Cardiac muscle cell (in vitro differentiated cells and primary cell): ENCODE data around the gene CDO1. TPM values are rescaled to one million over a fixed set of nuclear protein-coding genes. Genes with fewer than 3 reads are reported as not detected.

Experiments
- DNase-seq, 2 donors: peaks; one replicate each; pipeline versions ENCODE4 v3.0.0 to v3.0.0-alpha.2; 2010 to 2017; ENCODE audit warnings: low read depth in 1 of 2, low spot score in 1 of 2
- H3K27ac ChIP-seq: fragments of 200-600 bp; sonication (generic); 2 replicates; pipeline ENCODE4 v1.5.1; 2016
- H3K27me3 ChIP-seq: fragments of 200-600 bp; sonication (generic); 2 replicates; pipeline ENCODE4 v1.6.0; 2016; ENCODE audit warnings: control low read depth
- H3K36me3 ChIP-seq: fragments of 200-600 bp; sonication (generic); 2 replicates; pipeline ENCODE4 v1.5.1; 2016; ENCODE audit warnings: control low read depth
- H3K4me1 ChIP-seq: fragments of 200-600 bp; sonication (generic); 2 replicates; pipeline ENCODE4 v1.8.1; 2017; ENCODE audit warnings: low read depth, mild to moderate bottlenecking, mixed run types
- H3K4me3 ChIP-seq: fragments of 200-600 bp; sonication (generic); 2 replicates; pipeline ENCODE4 v1.5.1; 2016; ENCODE audit warnings: mild to moderate bottlenecking
- H3K9me3 ChIP-seq: fragments of 200-600 bp; sonication (generic); 2 replicates; pipeline ENCODE4 v1.5.1; 2017; ENCODE audit warnings: low read depth, mild to moderate bottlenecking, control low read depth
- polyA plus RNA-seq: library from polyadenylated mRNA; unstranded; fragments of >200 nt; fragmentation: Nextera tagmentation; extraction: Ambion mirVana; gene quantifications from 2 replicates; pipeline ENCODE4 v1.2.1, GENCODE V29; 2016
- total RNA-seq: library from RNA; depleted of rRNA; stranded (reverse); fragments of >200 nt; gene quantifications from 2 replicates; pipeline ENCODE4 v1.2.3, GENCODE V29; 2016
- TF ChIP-seq, protein P1 (sequence below): IDR thresholded peaks from 2 replicates; pipeline ENCODE4 v1.5.1; 2012; ENCODE audit warnings: low read depth, mild to moderate bottlenecking, low read length

Gene CDO1
- total and polyA plus RNA-seq, 2 experiments from 2014 or later, result 16.1 to 19.0 TPM

DNA sequence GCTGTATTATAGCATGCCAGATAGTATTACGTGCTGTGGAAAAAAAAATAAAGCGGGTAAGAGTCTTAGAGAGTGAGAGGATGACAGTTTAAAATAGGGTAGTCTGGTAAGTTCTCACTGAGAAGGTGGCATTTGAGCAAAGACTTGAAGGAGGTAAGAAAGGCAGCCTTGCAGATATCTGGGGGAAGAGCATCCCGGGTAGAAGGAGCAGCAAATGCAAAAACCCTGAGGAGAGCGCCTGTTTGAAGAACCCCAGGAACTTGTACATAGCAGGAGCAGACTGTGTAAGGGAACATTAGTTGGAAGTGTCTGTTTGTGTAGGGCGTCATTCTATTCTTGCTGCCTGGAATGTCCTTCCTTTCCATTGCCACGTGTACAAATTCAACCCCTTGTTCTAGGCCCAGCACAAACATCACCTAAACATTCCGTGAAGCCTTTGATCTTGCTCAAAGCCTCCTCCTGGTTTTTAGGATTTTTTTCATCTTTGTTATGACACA is 27.9 kb upstream of the CDO1 start:
- Histone ChIP-seq H3K27ac (no peak overlapping the region), H3K9me3 (no peaks in the 10 kb centered on the region), H3K36me3 (no peaks in the 10 kb centered on the region), H3K4me1 (peaks cover 11% of the 10 kb centered on the region), H3K4me3 (no peak overlapping the region), H3K27me3 (no peaks in the 10 kb centered on the region)
- no peak for DNase-seq
- TF ChIP-seq, protein P1, sequence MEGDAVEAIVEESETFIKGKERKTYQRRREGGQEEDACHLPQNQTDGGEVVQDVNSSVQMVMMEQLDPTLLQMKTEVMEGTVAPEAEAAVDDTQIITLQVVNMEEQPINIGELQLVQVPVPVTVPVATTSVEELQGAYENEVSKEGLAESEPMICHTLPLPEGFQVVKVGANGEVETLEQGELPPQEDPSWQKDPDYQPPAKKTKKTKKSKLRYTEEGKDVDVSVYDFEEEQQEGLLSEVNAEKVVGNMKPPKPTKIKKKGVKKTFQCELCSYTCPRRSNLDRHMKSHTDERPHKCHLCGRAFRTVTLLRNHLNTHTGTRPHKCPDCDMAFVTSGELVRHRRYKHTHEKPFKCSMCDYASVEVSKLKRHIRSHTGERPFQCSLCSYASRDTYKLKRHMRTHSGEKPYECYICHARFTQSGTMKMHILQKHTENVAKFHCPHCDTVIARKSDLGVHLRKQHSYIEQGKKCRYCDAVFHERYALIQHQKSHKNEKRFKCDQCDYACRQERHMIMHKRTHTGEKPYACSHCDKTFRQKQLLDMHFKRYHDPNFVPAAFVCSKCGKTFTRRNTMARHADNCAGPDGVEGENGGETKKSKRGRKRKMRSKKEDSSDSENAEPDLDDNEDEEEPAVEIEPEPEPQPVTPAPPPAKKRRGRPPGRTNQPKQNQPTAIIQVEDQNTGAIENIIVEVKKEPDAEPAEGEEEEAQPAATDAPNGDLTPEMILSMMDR, result no peak

DNA sequence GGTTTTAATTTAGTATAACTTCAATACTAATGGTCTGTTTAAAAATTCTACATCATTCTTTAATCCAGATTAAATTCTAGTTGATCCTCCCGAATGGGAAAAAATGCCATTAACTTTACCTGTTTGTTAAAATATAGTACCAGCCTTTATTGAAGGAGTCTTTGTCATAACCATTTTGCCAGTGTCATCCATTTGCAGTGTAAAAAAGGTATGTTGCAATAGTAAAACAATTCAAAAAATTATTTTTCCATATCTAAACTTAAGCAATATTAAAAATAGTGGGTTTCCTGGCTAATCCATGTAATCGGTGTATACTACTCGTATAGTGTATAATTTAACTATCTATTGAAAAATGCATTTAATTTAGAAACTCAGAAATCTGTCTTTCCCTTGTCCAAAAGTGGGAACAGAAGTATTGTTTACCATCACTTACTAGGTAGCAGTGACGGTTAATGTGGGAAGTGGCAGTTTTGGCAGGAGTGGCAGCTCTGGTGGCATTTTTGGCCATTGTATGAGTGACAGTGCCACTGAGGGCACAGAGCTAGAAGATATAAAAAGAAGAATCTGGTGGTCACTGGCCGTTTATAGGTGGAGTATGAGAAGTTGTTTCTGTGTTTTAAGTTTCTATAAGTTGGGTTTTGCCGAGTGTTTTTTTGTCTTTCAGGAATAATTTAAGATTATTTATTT is 27.1 kb upstream of the CDO1 start:
- H3K27me3 ChIP-seq, result no peaks in the 10 kb centered on the region
- H3K4me1 ChIP-seq, result peaks cover 14% of the 10 kb centered on the region
- no peak for DNase-seq
- TF ChIP-seq, protein P1, result no peak
- H3K9me3 ChIP-seq, result no peaks in the 10 kb centered on the region
- no peaks in the 10 kb centered on the region for H3K36me3 ChIP-seq
- no peak overlapping the region for H3K27ac ChIP-seq
- peak overlapping the region; percentile 71 for H3K4me3 ChIP-seq

DNA sequence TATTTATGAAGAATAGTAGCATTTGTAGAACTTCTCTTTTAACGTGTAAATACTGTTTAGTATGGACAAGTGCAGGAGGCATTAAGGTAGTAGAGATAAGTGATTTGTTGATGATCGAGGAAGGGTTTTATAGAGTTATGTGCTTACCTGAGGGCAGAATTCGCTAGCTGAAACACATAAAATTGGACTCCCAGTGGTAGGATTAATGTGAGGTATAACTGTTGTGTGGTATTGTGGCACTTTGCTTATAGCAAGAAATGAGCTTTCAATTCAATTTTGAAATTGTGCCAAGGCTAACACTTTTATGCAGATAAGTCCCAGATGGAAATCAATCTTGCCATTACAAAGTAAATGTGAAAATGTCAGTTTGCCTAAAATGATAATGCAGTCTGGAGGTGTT is 26.5 kb upstream of the CDO1 start:
- no peaks in the 10 kb centered on the region for H3K9me3 ChIP-seq
- TF ChIP-seq, protein P1, result no peak
- peaks cover 14% of the 10 kb centered on the region for H3K4me1 ChIP-seq
- no peaks in the 10 kb centered on the region for H3K27me3 ChIP-seq
- DNase-seq, result no peak
- H3K36me3 ChIP-seq, result no peaks in the 10 kb centered on the region
- no peak overlapping the region for H3K27ac ChIP-seq
- H3K4me3 ChIP-seq, result peak overlapping the region; percentile 71

DNA sequence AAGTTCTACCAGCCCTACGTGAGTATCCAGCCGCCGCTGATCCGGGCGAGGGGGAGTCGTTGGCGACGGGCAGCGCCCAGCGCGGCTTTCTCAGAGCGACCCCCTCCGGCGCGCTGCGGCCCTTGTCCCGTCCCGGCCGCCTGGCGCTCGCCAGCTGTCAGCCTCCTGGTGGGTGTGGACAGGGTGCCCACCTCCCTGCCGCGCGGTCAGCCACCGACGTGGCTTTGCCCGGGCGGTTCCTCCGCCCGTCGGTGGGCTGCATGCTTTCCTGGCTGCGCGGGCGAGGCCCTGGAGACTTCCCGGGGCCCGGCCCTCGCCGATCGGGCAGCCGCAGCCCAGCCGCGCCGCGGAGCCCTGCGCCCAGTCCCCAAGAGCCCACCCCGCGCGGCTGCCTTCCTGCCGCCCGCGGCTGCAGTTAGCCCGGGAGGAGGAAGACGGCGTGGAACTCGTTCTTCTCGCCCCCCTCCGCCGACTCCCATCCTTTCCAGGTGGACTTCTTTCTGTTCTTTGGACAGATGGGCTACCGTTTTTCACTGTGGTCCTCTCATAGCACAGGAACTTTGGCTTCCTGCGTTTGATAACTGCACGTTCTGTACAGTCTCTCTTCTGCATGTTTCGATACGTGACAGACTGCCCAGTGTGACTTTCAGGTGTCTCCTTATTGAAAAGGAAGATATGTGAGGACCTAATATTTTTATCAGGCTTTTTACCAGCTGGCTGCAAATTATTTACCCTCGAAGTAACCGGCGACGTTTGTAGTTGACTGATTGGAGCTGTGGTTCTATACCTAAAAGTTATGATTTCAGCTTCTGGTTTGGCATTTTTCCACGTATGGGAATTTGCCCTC is 25.9 kb upstream of the CDO1 start:
- TF ChIP-seq, protein P1, result peak; percentile 18
- Histone ChIP-seq H3K9me3 (no peaks in the 10 kb centered on the region), H3K4me1 (peaks cover 14% of the 10 kb centered on the region), H3K27me3 (no peaks in the 10 kb centered on the region), H3K4me3 (peak overlapping the region; percentile 71), H3K36me3 (peaks cover 4% of the 10 kb centered on the region), H3K27ac (peak overlapping the region; percentile 96)
- peak in 1 of 2 donors; percentile 92 for DNase-seq

DNA sequence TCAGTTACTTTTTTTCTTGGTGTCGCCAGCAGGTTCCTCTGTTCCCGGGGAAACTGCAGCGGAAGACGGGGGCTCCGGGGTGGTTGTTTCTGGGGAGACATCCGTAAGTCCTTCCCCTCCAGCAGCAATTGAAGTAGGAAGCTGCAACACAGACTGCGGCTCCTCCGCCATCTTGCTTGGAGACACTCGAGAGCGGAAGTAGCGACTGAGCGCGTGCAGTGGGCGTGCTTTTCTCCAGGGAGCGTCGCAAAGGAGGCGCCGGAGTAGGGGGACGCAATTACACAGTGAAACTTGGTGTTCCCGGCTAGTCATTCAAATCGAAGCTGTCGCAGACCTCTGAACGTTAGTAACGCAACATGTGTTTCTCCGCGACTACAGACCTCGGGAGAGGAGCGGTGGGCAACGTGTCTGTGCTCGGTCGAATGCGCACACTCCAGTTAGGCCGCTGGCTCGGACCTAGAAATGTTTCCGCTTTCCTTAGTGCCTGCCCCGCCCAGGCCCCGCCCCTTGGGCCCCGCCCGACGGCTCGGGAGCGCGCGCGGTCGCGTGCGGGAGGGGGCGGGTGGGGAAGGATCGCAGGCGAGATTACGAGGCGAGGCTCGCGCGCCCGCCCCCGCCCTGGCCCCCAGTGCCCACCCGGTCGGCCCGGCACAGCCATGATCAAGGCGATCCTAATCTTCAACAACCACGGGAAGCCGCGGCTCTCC is 25.1 kb upstream of the CDO1 start, which contains the start of the genes AP3S1 and ATG12:
Gene AP3S1, plus strand, starts transcription at position 554 of the 707 bp plus-strand sequence. Its CDS starts 103 bp downstream, at position 657.
Gene ATG12, minus strand, starts transcription at position 184 of the 707 bp plus-strand sequence. Its CDS starts 13 bp downstream, at position 171.
- peak; percentile 93 to 94 for DNase-seq
- Histone ChIP-seq H3K9me3 (no peaks in the 10 kb centered on the region), H3K27me3 (no peaks in the 10 kb centered on the region), H3K4me3 (peak within 1 kb of the TSS; percentile 71), H3K4me1 (peaks cover 14% of the 10 kb centered on the region), H3K36me3 (peaks cover 12% of the 10 kb centered on the region), H3K27ac (peak within 1 kb of the TSS; percentile 96)
- TF ChIP-seq, protein P1, result no peak
